H9 (cell line): ENCODE measurements around the gene ERVFRD-1. TPM values are rescaled to one million over a fixed set of nuclear protein-coding genes. Genes with fewer than 3 reads are reported as not detected.

Experiments used
- DNase-seq: peaks from one replicate; pipeline ENCODE4 v3.0.0-alpha.2; 2017
- H2AFZ ChIP-seq: one replicate; pipeline ENCODE4 v1.6.1; 2013; ENCODE audit warnings: mild to moderate bottlenecking, low read length, control low read depth, moderate library complexity
- H2AK5ac ChIP-seq: 2 replicates; pipeline ENCODE4 v1.6.1; 2013; ENCODE audit warnings: low read length, control low read depth, mixed read lengths; ENCODE audit not compliant: insufficient read length
- H2BK120ac ChIP-seq: one replicate; pipeline ENCODE4 v1.6.1; 2013; ENCODE audit warnings: low read depth, mild to moderate bottlenecking, low read length, control low read depth, inconsistent platforms; ENCODE audit not compliant: poor library complexity, severe bottlenecking
- H2BK12ac ChIP-seq: 2 replicates; pipeline ENCODE4 v1.6.1; 2013; ENCODE audit warnings: low read length, control low read depth, mixed read lengths, low read depth; ENCODE audit not compliant: insufficient read length
- H2BK15ac ChIP-seq: 2 replicates; pipeline ENCODE4 v1.6.1; 2013; ENCODE audit warnings: low read depth, low read length, control low read depth
- H2BK20ac ChIP-seq: one replicate; pipeline ENCODE4 v1.6.1; 2013; ENCODE audit warnings: low read depth, mild to moderate bottlenecking, low read length, control low read depth, inconsistent platforms; ENCODE audit not compliant: poor library complexity, severe bottlenecking
- H2BK5ac ChIP-seq: 2 replicates; pipeline ENCODE4 v1.6.1; 2013; ENCODE audit warnings: low read length, control low read depth, mixed read lengths; ENCODE audit not compliant: insufficient read length
- H3K14ac ChIP-seq: 2 replicates; pipeline ENCODE4 v1.6.1; 2013; ENCODE audit warnings: low read length, control low read depth; ENCODE audit not compliant: insufficient read depth
- H3K18ac ChIP-seq: 2 replicates; pipeline ENCODE4 v1.6.1; 2013; ENCODE audit warnings: low read depth, mild to moderate bottlenecking, mixed read lengths, low read length, control low read depth; ENCODE audit not compliant: insufficient read length
- H3K23ac ChIP-seq: 2 replicates; pipeline ENCODE4 v1.6.1; 2013; ENCODE audit warnings: low read length, control low read depth, mixed read lengths, low read depth; ENCODE audit not compliant: insufficient read length
- H3K23me2 ChIP-seq: 2 replicates; pipeline ENCODE4 v1.6.1; 2013; ENCODE audit warnings: low read depth, mild to moderate bottlenecking, mixed read lengths, low read length, control low read depth; ENCODE audit not compliant: insufficient read length, poor library complexity, severe bottlenecking
- H3K27ac ChIP-seq: 2 replicates; pipeline ENCODE4 v1.5.1; 2013; ENCODE audit warnings: low read length, control low read depth, mixed read lengths, low read depth; ENCODE audit not compliant: insufficient read length
- H3K27me3 ChIP-seq: 2 replicates; pipeline ENCODE4 v1.6.1; 2013; ENCODE audit warnings: low read length, control low read depth, inconsistent platforms; ENCODE audit not compliant: insufficient read depth
- H3K4ac ChIP-seq: 2 replicates; pipeline ENCODE4 v1.6.1; 2013; ENCODE audit warnings: low read depth, mild to moderate bottlenecking, control low read depth, inconsistent platforms, low read length, moderate library complexity
- H3K4me1 ChIP-seq: 2 replicates; pipeline ENCODE4 v1.6.1; 2013; ENCODE audit warnings: low read length, control low read depth, inconsistent platforms; ENCODE audit not compliant: insufficient read depth
- H3K4me2 ChIP-seq: 2 replicates; pipeline ENCODE4 v1.6.1; 2013; ENCODE audit warnings: low read length, control low read depth, mixed read lengths; ENCODE audit not compliant: insufficient read length, insufficient read depth
- H3K56ac ChIP-seq: 2 replicates; pipeline ENCODE4 v1.6.1; 2013; ENCODE audit warnings: low read depth, mild to moderate bottlenecking, mixed read lengths, low read length, control low read depth; ENCODE audit not compliant: insufficient read length
- H3K79me1 ChIP-seq: 2 replicates; pipeline ENCODE4 v1.6.1; 2013; ENCODE audit warnings: low read depth, mild to moderate bottlenecking, moderate library complexity, low read length, control low read depth, inconsistent platforms; ENCODE audit not compliant: insufficient read depth, poor library complexity, severe bottlenecking
- H3K79me2 ChIP-seq: 2 replicates; pipeline ENCODE4 v1.6.1; 2013; ENCODE audit warnings: low read length, control low read depth, inconsistent platforms; ENCODE audit not compliant: insufficient read depth
- H3K9ac ChIP-seq: 2 replicates; pipeline ENCODE4 v1.6.1; 2013; ENCODE audit warnings: low read length, control low read depth, mixed read lengths; ENCODE audit not compliant: insufficient read length; ENCODE audit errors: extremely low read depth
- H3K9me3 ChIP-seq: one replicate; pipeline ENCODE4 v1.6.1; 2013; ENCODE audit warnings: low read depth, low read length, inconsistent platforms; ENCODE audit not compliant: control insufficient read depth
- H3T11ph ChIP-seq: one replicate; pipeline ENCODE4 v1.6.1; 2013; ENCODE audit warnings: mild to moderate bottlenecking, low read length, control low read depth, inconsistent platforms
- H4K20me1 ChIP-seq: one replicate; pipeline ENCODE4 v1.6.1; 2013; ENCODE audit not compliant: control insufficient read depth, insufficient read length, insufficient read depth
- H4K5ac ChIP-seq: 2 replicates; pipeline ENCODE4 v1.6.1; 2013; ENCODE audit warnings: low read depth, mild to moderate bottlenecking, mixed read lengths, low read length, control low read depth; ENCODE audit not compliant: insufficient read length
- H4K8ac ChIP-seq: replicated peaks from 2 replicates; pipeline ENCODE4 v1.6.1; 2013; ENCODE audit warnings: low read length, control low read depth, mixed read lengths, low read depth; ENCODE audit not compliant: insufficient read length
- H4K91ac ChIP-seq: 2 replicates; pipeline ENCODE4 v1.6.1; 2013; ENCODE audit warnings: low read depth, mild to moderate bottlenecking, moderate library complexity, mixed read lengths, low read length, control low read depth; ENCODE audit not compliant: insufficient read length
- H3K27ac Mint-ChIP-seq, 3 experiments: 2 replicates in 2 of 3; 3 replicates in 1 of 3; pipeline ENCODE4 v1.8.0; 2020 to 2021; ENCODE audit warnings: mixed read lengths in 3 of 3, mild to moderate bottlenecking in 1 of 3, moderate library complexity in 1 of 3
- H3K27me3 Mint-ChIP-seq: 2 replicates; pipeline ENCODE4 v1.8.0; 2021; ENCODE audit warnings: low read depth, mild to moderate bottlenecking, moderate library complexity, mixed read lengths
- H3K36me3 Mint-ChIP-seq, 3 experiments: 2 replicates in 2 of 3; 3 replicates in 1 of 3; pipeline ENCODE4 v1.8.0; 2020 to 2021; ENCODE audit warnings: low read depth in 3 of 3, mixed read lengths in 3 of 3; ENCODE audit not compliant: insufficient read depth in 1 of 3
- H3K4me1 Mint-ChIP-seq, 2 experiments: 2 replicates each; pipeline ENCODE4 v1.8.0; 2020; ENCODE audit warnings: mixed read lengths in 2 of 2
- H3K4me3 Mint-ChIP-seq, 2 experiments: 2 replicates in 1 of 2; 3 replicates in 1 of 2; pipeline ENCODE4 v1.8.0; 2020 to 2021; ENCODE audit warnings: mild to moderate bottlenecking in 2 of 2, mixed read lengths in 2 of 2, moderate library complexity in 1 of 2
- H3K9me3 Mint-ChIP-seq, 2 experiments: 2 replicates in 1 of 2; 3 replicates in 1 of 2; pipeline ENCODE4 v1.8.0; 2020; ENCODE audit warnings: mild to moderate bottlenecking in 2 of 2, mixed read lengths in 2 of 2, moderate library complexity in 1 of 2
- CTCF ChIP-seq: fragments of 200-600 bp; sonication (generic); conservative IDR thresholded peaks from 3 replicates; pipeline ENCODE4 v1.8.0; 2021; ENCODE audit warnings: antibody characterized with exemption, mild to moderate bottlenecking
- WGBS: extraction: QIAGEN DNeasy Blood & Tissue Kit; methylation state at CpG from one replicate; pipeline ENCODE4 v1.1.7; 2013; ENCODE audit warnings: missing lambda C conversion rate, low lambda C conversion rate, mixed read lengths; ENCODE audit not compliant: insufficient read length; ENCODE audit errors: extremely low coverage; 5-methylcytosine and 5-hydroxymethylcytosine counted together
- total RNA-seq: library from RNA; stranded (reverse); gene quantifications from 2 replicates; pipeline ENCODE4 v1.2.1, GENCODE V29; 2021

ERVFRD-1 gene
- total RNA-seq, 1 experiment from 2014 or later = not detected

GRCh38 chr6:11140056-11140455, 28.5 kb upstream of the ERVFRD-1 start:
- Histone ChIP-seq H2BK20ac (no peak overlapping the region), H3K79me1 (no peaks in the 10 kb centered on the region), H3K27ac (no peak overlapping the region), H3K18ac (no peak overlapping the region), H2BK12ac (no peak overlapping the region), H3K23me2 (no peaks in the 10 kb centered on the region), H3K56ac (no peak overlapping the region), H3K9ac (no peak overlapping the region), H3K79me2 (no peaks in the 10 kb centered on the region), H3K9me3 (no peaks in the 10 kb centered on the region), H2AFZ (no peak overlapping the region), H3K4ac (no peak overlapping the region), H3K4me2 (no peak overlapping the region), H3K4me1 (no peaks in the 10 kb centered on the region), H4K8ac (no peak overlapping the region), H3K14ac (no peak overlapping the region), H3K27me3 (no peaks in the 10 kb centered on the region), H4K91ac (no peak overlapping the region), H3K23ac (no peak overlapping the region), H2AK5ac (no peak overlapping the region), H2BK5ac (no peak overlapping the region), H4K20me1 (no peaks in the 10 kb centered on the region), H3T11ph (no peak overlapping the region), H2BK120ac (no peak overlapping the region), H4K5ac (no peak overlapping the region), H2BK15ac (no peak overlapping the region)
- Mint-ChIP-seq H3K9me3 (no peaks in the 10 kb centered on the region), H3K27me3 (no peaks in the 10 kb centered on the region; the same call in none of the 2 replicates), H3K27ac (no peak overlapping the region), H3K4me1 (peaks cover 15 to 22% of the 10 kb centered on the region in 2 experiments), H3K36me3 (peaks cover 2 to 5% (median 4%) of the 10 kb centered on the region in 3 experiments; a peak in 5 of 7 replicates), H3K4me3 (no peak overlapping the region)
- TF ChIP-seq CTCF = no peak
- no CpG with 5 or more reads among the region's 3 CpGs for WGBS
- DNase-seq = no peak
